Testis (tissue), 2 donors: ENCODE data around the gene POLR3G.

Source experiments
- POLR2A ChIP-seq: fragments of 450-650 bp; IDR thresholded peaks from one replicate; pipeline ENCODE4 v1.6.1; 2017; ENCODE audit warnings: antibody characterized with exemption, mild to moderate bottlenecking, moderate library complexity
- TF ChIP-seq, protein P1 (sequence below), 3 experiments: fragments of 450-650 bp in 2 of 3; fragments of 200-600 bp in 1 of 3; sonication (generic) in 1 of 3; IDR thresholded peaks; one replicate each; pipeline ENCODE4 v1.5.1; 2016 to 2019; ENCODE audit warnings: antibody characterized with exemption in 3 of 3, mild to moderate bottlenecking in 2 of 3, moderate library complexity in 1 of 3

DNA sequence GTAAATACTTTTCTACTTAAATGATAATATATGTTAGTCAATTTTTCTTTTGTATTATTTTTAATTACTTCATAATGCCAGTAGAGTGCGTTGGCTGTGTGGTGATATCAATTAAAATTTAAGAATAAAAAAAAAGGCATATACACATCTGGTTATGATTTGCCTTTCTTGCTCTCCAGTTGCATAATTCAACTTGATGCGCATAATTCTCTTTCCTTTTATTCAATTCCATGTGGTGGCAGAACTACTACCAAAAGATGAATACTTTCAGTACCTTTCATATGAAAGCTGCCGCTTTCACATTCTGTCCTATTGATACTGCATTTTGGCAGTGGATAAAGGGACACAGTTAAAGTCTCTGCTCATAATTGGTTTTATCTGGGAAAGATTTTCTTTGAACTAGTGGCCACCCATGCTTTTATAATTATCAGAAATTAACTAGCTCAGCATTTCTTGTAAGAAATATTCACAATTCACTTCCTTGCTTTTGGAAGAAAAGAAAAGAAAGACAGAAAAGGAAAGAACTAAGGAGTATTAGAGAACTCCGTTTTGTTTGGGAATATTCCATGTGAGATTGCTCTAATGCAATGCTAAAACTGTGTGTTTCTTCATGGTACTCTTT lies 71.7 kb downstream of the POLR3G start:
- TF ChIP-seq, protein P1, sequence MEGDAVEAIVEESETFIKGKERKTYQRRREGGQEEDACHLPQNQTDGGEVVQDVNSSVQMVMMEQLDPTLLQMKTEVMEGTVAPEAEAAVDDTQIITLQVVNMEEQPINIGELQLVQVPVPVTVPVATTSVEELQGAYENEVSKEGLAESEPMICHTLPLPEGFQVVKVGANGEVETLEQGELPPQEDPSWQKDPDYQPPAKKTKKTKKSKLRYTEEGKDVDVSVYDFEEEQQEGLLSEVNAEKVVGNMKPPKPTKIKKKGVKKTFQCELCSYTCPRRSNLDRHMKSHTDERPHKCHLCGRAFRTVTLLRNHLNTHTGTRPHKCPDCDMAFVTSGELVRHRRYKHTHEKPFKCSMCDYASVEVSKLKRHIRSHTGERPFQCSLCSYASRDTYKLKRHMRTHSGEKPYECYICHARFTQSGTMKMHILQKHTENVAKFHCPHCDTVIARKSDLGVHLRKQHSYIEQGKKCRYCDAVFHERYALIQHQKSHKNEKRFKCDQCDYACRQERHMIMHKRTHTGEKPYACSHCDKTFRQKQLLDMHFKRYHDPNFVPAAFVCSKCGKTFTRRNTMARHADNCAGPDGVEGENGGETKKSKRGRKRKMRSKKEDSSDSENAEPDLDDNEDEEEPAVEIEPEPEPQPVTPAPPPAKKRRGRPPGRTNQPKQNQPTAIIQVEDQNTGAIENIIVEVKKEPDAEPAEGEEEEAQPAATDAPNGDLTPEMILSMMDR (IDR thresholded peaks at IDR 0.05), result no peak
- TF ChIP-seq POLR2A, result no peak
